ENCODE measurements around the gene COX6A2.

The COX6A2 gene

DNA sequence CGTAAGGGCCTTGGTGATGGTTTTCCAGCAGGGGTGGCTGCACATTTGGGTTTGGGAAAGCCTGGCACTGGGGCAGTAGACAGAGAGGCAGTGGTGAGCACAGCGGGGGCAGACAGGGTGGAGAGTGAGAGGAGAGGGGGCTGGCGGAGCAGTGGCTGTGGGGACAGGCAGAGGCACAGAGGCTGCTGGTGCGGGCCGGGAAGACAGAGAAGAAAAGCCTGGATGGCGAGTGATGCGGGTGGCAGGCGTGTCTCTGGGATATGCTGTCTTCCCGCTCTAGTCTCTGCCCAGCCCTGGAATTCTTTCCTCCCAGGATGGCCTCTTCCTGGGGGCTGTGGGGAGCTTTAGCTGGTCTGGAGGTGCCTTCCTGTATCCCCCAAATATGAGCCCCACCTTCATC lies 18.1 kb downstream of the COX6A2 start:
- no peak for DNase-seq (ENCODE audit: low read depth in 2 of 2)

DNA sequence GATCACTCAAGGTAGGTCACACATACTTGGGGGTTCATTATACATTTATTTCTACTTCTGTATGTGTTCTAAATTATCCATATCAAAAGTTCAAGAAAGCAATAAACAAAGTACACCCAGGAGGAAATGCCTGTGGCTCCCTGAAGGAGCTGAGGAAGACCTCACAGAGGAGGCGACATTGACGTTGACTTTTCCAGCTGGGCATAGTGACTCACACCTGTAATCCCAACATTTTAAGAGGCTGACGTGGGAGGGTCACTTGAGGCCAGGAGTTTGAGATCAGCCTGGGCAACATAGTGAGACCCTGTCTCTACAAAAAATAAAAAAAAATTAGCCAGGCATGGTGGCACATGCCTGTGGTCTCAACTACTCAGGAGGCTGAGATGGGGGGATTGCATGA lies 18.7 kb downstream of the COX6A2 start:
- no peak for DNase-seq (ENCODE audit: low read depth in 2 of 2)

DNA sequence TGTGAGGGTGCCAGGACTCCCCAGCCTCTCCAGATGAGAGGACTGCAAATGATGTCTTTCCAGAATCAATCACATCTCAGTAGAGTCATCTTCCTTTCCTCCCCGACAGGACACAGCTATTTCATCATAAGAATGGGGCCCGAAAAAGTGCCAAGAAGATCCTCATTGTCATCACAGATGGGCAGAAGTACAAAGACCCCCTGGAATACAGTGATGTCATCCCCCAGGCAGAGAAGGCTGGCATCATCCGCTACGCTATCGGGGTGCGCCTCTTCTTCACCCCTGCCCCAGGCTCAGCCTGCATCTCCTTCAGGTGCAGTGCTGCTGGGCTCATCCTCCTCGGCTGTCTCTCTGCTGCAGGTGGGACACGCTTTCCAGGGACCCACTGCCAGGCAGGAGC lies 20.8 kb downstream of the COX6A2 start:
- no peak for DNase-seq (ENCODE audit: low read depth in 2 of 2)

DNA sequence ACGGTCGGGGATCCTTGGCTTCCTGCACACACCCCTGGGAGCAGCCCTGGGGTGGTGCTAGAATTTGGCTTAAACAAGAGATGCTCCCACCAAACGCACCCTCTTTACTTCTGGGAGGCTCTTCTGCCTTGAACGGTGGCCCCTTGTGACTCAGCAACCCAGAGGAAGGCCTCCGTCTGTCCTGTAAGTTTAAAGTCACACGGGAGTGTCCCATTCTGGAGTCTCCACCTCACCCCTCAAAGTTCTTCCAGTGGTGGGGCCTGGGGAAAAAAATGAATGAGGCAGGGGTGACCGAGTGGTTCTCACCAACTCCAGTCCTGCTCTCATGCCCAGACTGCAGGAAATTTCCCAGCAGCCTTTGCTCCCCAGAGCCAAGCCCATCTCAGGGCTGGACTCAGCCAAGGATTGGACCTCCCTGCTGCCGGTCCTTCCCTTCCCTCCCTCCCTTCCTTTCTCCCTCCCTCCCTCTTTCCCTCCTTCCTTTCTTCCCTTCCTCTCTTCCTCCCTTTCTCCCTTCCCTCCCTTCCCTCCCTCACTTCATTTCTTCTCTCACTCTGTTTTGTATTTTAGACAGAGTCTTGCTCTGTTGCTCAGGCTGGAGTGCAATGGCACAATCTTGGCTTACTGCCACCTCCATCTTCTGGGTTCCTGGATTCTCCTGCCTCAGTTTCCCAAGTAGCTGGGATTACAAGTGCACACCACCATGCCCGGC lies 23.7 kb downstream of the COX6A2 start:
- DNase-seq (ENCODE audit: low read depth in 2 of 2): no peak

DNA sequence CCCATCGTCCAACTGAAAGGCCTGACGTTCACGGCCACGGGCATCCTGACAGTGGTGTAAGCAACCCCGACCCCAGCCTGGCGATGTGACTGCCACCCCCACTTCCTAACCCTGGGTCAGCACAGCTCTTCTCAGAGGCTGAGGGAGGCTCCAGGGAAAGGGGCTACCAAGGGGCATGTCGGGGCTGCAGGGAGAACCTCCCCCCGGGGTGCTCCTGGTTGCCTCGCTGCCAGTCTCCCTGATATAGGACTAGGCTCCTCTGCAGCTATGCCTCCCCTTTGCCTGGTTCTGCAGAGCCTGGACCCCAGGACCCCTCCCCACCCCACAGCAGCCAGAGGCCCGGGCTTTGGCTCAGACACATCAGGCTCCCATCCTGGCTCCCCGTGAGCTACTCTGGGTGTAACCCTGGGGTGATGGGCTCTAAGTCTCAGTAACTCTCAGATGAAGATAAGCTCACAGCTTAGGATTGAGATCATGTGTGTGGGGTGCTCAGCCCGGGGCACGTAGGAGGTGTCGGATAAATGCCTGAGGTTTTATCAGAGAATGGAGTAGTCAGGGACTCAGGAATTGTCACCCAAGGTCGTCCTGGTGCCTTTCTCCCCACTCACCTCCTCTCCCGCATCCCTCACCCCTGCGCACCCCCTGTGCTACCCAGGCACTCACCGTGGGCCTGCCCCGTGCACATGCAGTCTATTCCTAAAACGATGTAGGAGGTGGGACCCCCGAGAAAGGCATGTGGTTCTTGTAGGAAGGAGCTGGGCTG lies 24.4 kb downstream of the COX6A2 start:
- no peak for DNase-seq (ENCODE audit: low read depth in 2 of 2)

DNA sequence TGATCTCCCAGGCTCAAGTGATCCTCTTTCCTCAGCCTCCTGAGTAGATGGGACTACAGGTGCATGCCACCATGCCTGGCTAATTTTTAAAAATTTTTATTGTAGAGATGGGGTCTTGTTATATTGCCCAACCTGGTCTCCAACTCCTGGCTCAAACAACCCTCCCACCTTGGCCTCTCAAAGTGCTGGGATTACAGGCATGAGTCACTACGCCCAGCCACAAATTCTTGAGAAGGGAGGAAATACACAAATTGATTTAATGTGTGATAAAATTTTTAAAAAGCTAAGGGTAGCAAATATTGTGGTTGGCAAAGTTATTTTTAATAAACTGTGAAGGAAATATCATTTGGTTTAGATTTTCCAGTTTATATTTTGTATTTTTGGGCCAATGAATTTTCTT lies 25.5 kb downstream of the COX6A2 start:
- no peak for DNase-seq (ENCODE audit: low read depth in 2 of 2)

DNA sequence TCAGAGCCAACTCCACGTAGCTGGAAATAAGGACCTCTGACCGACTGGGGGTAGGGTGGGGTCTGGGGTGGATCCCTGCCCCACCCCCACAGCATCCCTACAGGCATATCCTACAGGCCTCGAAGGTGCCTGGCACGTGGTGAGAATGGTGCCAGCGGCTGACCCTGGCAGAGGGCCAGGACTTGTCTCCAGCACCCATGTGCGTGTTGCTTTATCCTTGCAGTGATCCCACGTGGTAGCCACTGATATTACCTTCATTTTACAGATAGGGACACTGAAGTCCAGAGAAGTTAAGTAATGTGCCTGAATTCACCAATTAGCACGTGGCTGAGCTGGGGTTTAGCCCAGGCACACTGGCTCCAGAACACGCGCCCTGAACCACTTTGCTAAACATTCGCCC lies 26.7 kb downstream of the COX6A2 start:
- no peak for DNase-seq (ENCODE audit: low read depth in 2 of 2)

DNA sequence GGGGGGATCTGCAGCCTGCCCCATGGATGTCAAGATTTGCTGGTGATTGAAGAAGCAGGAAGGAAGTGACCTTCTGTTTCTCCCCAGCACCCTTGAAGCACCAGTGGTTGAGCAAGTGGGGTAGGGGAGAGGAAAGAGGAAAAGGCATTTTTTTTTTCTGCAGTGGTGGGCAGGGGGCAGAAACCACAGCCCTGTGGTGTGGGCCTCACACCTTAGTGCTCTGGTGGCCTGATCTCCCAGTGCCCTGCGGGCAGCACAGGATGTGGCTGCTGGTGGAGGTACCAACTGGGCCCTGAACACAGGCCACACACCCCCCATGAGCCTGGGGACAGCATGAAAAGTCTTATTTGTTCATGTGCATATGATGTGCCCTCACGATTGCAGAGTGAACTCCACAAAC lies 28.0 kb downstream of the COX6A2 start:
- DNase-seq (ENCODE audit: low read depth in 2 of 2): no peak

DNA sequence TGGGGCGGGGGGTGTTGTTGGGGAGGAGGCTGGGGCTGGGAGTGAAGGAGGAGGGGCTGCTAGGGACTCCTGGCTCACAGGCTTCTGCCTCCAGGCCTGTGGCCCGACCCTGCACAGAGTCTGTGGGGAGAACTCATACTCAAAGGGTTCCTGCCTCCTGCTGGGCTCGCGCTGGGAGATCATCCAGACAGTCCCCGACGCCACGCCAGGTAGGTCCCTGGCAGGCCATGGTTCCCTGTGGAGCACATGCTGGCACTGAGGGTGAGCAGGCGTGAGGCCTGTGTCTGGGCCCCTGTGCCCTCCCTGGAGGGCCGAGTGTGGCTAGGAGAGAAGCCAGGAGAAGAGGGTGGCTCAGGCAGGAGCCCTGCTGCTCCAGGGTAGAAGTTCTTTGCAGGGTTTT lies 30.5 kb downstream of the COX6A2 start:
- no peak for DNase-seq (ENCODE audit: low read depth in 2 of 2)

DNA sequence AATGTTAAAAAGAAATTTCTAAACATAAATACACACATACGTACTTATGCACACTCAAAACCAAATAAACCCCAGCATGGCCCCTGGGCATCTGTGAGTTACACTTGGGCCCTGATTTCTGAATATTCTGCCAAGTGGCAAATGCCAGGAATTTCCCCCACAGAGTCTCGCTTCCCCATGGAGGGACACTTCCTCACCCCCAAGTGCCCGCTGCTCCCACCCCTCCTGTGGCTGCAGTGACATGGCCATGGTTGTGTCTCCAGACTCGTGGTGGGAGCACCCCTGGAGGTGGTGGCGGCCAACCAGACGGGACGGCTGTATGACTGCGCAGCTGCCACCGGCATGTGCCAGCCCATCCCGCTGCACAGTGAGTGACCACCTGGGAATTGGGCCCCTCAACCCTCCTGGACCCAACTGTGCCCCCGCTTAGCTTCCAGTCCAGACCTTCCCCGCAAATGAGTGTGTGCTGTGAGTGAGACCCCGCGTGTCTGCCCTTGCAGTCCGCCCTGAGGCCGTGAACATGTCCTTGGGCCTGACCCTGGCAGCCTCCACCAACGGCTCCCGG lies 31.0 kb downstream of the COX6A2 start:
- no peak for DNase-seq (ENCODE audit: low read depth in 2 of 2)

DNA sequence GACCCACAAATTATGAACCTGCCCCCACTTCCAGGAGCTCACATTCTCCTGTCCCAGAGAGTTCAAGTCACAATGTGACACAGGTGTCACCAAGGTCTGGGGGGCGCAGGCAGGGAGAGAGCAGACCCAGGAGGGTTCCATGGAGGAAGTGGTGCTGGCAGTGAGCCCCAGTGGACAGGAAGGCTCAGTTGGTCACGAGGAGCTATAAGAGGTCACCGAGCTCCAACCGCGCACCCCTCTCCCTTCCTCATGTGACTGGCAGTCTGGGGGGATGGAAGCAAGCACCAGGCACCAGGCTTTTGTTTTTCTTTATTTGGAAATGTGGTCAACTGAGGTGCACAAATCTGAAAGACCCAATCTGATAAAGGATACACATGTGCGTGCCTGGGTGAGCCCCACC lies 32.5 kb downstream of the COX6A2 start:
- no peak for DNase-seq (ENCODE audit: low read depth in 2 of 2)

DNA sequence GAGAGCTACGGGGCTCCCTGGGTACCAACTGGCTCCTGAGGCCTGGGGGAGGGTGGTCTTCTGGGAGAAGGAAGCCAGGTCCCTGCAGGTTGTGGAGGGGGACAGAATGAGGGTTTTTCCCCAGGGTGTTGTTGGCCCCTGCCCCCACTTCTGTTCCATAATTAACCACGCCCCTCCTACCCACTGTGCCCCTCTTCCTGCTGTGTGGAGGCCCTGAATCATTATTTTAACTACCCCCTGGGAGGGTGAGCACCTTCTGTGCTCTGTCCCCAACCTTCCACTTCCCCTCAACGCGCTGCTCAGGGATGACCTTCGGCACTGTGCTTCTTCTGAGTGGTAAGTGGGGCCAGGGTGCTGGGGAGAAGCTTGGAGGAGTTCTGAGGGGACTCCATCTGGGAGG lies 35.1 kb downstream of the COX6A2 start, which contains the start of gene ITGAD:
TSS of gene ITGAD (plus strand) at position 280 of the 400 bp plus-strand sequence. CDS start at position 306, 26 bp downstream.
- DNase-seq (ENCODE audit: low read depth in 2 of 2): no peak

DNA sequence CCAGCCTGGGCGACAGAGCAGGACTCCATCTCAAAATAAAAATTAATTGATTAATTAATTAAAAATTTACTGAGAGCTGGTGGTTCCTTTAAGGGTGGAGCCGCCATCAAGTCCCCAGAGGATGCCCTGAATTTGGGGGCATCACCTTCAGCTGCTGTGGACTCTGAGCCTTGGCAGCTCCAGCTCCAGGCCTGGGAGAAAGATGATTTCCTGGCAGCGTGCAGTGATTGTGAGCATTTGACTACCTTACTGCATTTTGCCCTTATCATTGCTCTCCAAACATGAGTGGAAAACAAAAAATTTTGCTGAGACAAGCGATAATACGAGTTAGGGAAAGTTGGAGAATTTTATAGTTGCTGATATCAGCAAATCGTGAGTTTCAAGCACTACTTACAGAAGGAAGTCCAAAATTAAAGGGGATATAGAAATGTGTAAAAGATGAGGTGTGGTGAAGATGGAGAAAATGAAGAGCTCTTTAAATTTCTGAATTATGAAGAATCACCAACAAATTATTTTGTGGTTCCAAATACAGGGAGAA lies 37.6 kb downstream of the COX6A2 start:
- DNase-seq (ENCODE audit: low read depth in 2 of 2): no peak

DNA sequence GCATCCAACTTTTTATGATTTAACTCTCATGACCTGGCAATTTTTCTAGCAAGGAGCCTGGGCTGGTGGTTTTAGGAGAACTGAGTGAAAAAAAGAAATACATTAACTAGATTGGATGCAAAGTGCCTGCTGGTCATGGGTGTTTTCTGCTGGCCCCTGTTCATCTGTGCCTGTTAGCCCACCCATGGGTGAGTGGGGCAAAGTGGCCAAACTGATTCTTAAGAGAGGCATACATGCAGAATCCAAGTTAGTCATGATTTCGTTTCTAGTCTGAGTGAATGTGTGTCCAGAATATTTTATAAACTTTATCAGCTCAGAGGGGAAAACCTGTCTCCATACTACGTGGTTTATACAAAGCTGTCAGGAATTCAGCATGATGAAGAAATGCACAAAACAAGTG lies 39.6 kb downstream of the COX6A2 start:
- no peak for DNase-seq (ENCODE audit: low read depth in 2 of 2)

DNA sequence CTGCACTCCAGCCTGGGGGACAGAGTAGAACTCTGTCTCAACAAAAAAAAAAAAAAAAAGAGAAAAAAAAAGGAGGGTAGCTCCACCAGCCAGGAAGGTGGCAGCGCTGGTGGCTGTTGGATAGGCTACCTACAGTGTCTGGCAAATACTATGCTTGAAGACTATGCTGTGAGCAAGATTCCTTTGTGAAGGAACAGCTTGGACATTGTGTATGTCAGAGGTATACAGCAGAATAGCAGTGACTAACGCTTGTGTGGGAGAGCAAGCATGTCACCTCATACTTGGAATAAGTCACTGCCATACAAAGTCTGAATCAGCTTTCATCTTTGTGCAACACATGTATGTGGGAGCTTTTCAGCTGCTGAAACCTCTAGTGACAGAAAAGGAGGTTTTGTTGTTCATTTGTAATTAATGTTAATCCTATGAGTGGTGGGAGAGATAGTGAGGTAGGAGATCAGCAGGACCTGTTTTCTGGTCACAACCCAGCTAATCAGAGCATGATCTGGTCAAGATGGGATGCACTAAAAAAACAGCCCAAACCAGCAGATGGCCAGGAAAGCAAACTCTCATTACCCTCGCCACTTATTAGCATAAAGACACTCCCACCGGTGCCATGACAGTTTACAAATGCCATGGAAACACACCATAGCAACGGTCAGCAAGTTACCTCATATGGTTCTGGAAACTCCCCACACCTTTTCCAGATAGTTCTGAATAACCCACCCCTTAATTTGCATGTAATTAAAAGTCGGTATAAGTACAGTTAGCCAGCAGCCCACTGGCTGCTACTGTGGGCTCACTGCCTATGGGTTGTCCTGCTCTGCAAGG lies 41.8 kb downstream of the COX6A2 start:
- DNase-seq (ENCODE audit: low read depth in 2 of 2): no peak

DNA sequence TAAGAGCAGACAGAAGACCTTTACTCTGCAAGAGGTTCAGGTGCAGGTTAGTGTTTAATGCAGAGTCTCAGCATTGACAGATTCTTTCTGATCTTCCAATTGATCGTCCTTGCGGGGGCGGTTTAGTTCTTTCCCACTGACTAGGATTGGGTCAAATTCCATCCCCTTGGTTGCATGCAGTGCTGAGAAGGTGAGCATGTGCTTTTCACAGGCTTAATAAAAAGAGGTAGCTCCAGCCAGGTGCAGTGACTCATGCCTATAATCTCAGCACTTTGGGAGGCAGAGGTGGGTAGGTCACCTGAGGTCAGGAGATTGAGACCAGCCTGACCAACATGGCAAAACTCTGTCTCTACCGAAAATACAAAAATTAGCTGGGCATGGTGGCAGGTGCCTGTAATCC lies 42.5 kb downstream of the COX6A2 start:
- DNase-seq (ENCODE audit: low read depth in 2 of 2): no peak

DNA sequence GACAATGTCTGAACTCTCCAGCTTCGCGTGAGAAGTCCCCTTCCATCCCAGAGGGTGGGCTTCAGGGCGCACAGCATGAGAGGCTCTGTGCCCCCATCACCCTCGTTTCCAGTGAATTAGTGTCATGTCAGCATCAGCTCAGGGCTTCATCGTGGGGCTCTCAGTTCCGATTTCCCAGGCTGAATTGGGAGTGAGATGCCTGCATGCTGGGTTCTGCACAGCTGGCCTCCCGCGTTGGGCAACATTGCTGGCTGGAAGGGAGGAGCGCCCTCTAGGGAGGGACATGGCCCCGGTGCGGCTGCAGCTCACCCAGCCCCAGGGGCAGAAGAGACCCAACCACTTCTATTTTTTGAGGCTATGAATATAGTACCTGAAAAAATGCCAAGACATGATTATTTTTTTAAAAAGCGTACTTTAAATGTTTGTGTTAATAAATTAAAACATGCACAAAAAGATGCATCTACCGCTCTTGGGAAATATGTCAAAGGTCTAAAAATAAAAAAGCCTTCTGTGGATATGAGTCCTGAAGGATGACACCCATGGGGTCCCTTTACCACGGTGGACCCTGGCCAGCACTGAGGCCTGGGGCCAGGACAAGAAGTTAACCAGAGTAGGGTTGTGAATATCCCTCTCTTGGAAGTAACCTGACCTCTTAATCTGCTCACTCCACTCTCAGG lies 45.5 kb downstream of the COX6A2 start:
- DNase-seq (ENCODE audit: low read depth in 2 of 2): peak; percentile 10 to 27

DNA sequence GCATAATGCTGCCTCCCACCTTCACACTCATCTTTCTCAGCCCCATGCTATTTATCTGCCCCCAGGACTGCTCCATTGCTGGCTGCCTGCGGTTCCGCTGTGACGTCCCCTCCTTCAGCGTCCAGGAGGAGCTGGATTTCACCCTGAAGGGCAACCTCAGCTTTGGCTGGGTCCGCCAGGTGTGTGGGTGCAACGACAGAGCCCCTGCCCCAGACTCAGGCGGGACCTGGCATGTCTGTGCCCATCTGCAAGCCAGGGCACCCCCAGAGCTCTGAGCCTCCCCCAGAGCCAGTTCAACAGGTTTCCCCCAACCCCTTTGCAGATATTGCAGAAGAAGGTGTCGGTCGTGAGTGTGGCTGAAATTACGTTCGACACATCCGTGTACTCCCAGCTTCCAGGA lies 48.0 kb downstream of the COX6A2 start:
- no peak for DNase-seq (ENCODE audit: low read depth in 2 of 2)

Measured in stimulated activated CD4-positive, alpha-beta T cell treated with anti-CD3 and anti-CD28 coated beads, Interleukin-1b, Interleukin-23, amount 100 ng/mL, for 1 hour (primary cell).